Amniotic stem cell (primary cell): ENCODE results near the gene NPSR1.
"Not testable (repeated sequence)": the region's sequence is repeated elsewhere in the genome, so short reads cannot be mapped to it uniquely, and the experiment has no call there.

Source experiments
- DNase-seq: peaks from one replicate; lab custom pipeline; 2025; lab: John Stamatoyannopoulos, UW

The NPSR1 gene

GRCh38 chr7:34835901-34836600 is 178.0 kb downstream of the NPSR1 start:
- DNase-seq, result no peak

- no peak for DNase-seq
Observed at GRCh38 chr7:34837316-34837715, 179.3 kb downstream of the NPSR1 start.

- DNase-seq, result no peak
Observed at GRCh38 chr7:34837801-34838201, 179.8 kb downstream of the NPSR1 start.

- DNase-seq, result no peak
Observed at GRCh38 chr7:34838329-34838728, 180.3 kb downstream of the NPSR1 start.

GRCh38 chr7:34839645-34840044 is 181.6 kb downstream of the NPSR1 start:
- no peak for DNase-seq

GRCh38 chr7:34840176-34840785 is 182.3 kb downstream of the NPSR1 start:
- no peak for DNase-seq

- DNase-seq, result no peak
Observed at GRCh38 chr7:34841326-34841725, 183.3 kb downstream of the NPSR1 start.

- no peak for DNase-seq
Observed at GRCh38 chr7:34842782-34843181, 184.8 kb downstream of the NPSR1 start.

GRCh38 chr7:34844406-34844805 is 186.4 kb downstream of the NPSR1 start:
- no peak for DNase-seq

- DNase-seq, result no peak
Observed at GRCh38 chr7:34844936-34845665, 187.1 kb downstream of the NPSR1 start.

- no peak for DNase-seq
Observed at GRCh38 chr7:34845666-34846361, 187.8 kb downstream of the NPSR1 start.

GRCh38 chr7:34846976-34847375 is 189.0 kb downstream of the NPSR1 start:
- no peak for DNase-seq

- no peak for DNase-seq
Observed at GRCh38 chr7:34848670-34849069, 190.7 kb downstream of the NPSR1 start.

GRCh38 chr7:34849163-34849960 is 191.3 kb downstream of the NPSR1 start:
- no peak for DNase-seq

GRCh38 chr7:34849986-34850385 is 192.0 kb downstream of the NPSR1 start:
- no peak for DNase-seq

GRCh38 chr7:34850681-34851080 is 192.7 kb downstream of the NPSR1 start:
- no peak for DNase-seq

GRCh38 chr7:34851431-34851830 is 193.4 kb downstream of the NPSR1 start:
- no peak for DNase-seq

GRCh38 chr7:34858444-34858843 is 200.4 kb downstream of the NPSR1 start:
- not testable (repeated sequence) for DNase-seq

- not testable (repeated sequence) for DNase-seq
Observed at GRCh38 chr7:34859281-34859680, 201.3 kb downstream of the NPSR1 start.

- not testable (repeated sequence) for DNase-seq
Observed at GRCh38 chr7:34866222-34866621, 208.2 kb downstream of the NPSR1 start.

- DNase-seq, result not testable (repeated sequence)
Observed at GRCh38 chr7:34867341-34867740, 209.3 kb downstream of the NPSR1 start.

- not testable (repeated sequence) for DNase-seq
Observed at GRCh38 chr7:34868602-34869001, 210.6 kb downstream of the NPSR1 start.
